22Rv1 (cell line): ENCODE results near the gene TP53BP2.
A peak's percentile ranks its signal among the peaks of the same experiment; 100 is the strongest.

Experiments used
- H3K27ac ChIP-seq: fragments of 450-650 bp; 2 replicates; pipeline ENCODE4 v1.5.1; 2017
- CTCF ChIP-seq: fragments of 450-650 bp; IDR thresholded peaks from 2 replicates; pipeline ENCODE4 v1.5.1; 2017; ENCODE audit warnings: mild to moderate bottlenecking
- ZFX ChIP-seq: fragments of 450-650 bp; IDR thresholded peaks from 2 replicates; pipeline ENCODE4 v1.6.1; 2017; ENCODE audit warnings: antibody characterized with exemption, borderline replicate concordance

Gene TP53BP2

GRCh38 chr1:223765719-223766340 lies 79.9 kb downstream of the TP53BP2 start:
- no peak overlapping the region for H3K27ac ChIP-seq
- TF ChIP-seq ZFX: no peak
- no peak for TF ChIP-seq CTCF

GRCh38 chr1:223765036-223765718 lies 80.6 kb downstream of the TP53BP2 start:
- TF ChIP-seq CTCF: no peak
- TF ChIP-seq ZFX: no peak
- H3K27ac ChIP-seq: no peak overlapping the region

- TF ChIP-seq ZFX (no peak), CTCF (no peak)
- no peak overlapping the region for H3K27ac ChIP-seq
These were observed 81.9 kb downstream of the TP53BP2 start for GRCh38 chr1:223763881-223764280.

GRCh38 chr1:223763251-223763650 lies 82.5 kb downstream of the TP53BP2 start:
- no peak overlapping the region for H3K27ac ChIP-seq
- TF ChIP-seq ZFX (no peak), CTCF (no peak)

GRCh38 chr1:223761411-223761810 lies 84.3 kb downstream of the TP53BP2 start:
- TF ChIP-seq ZFX: no peak
- TF ChIP-seq CTCF: no peak
- no peak overlapping the region for H3K27ac ChIP-seq

GRCh38 chr1:223760833-223761232 lies 84.9 kb downstream of the TP53BP2 start:
- no peak overlapping the region for H3K27ac ChIP-seq
- TF ChIP-seq ZFX (no peak), CTCF (no peak)

GRCh38 chr1:223759273-223759672 lies 86.5 kb downstream of the TP53BP2 start:
- H3K27ac ChIP-seq: no peak overlapping the region
- TF ChIP-seq ZFX: no peak
- 0 out of 2 replicates have a peak, but pooled peaks have one; percentile 4 for TF ChIP-seq CTCF
